Effector CD8-positive, alpha-beta T cell (primary cell): Measurements from ENCODE around the gene PHF2.

Experiments used
- DNase-seq: peaks from one replicate; lab custom pipeline; 2025; lab: John Stamatoyannopoulos, UW

Gene PHF2

GRCh38 chr9:93701494-93702218, 125.3 kb downstream of the PHF2 start:
- DNase-seq: no peak

GRCh38 chr9:93702261-93702660, 125.9 kb downstream of the PHF2 start:
- no peak for DNase-seq

- DNase-seq: no peak
Measured at GRCh38 chr9:93708289-93708986, 132.1 kb downstream of the PHF2 start.

- no peak for DNase-seq
Measured at GRCh38 chr9:93708987-93709302, 132.6 kb downstream of the PHF2 start.

GRCh38 chr9:93709600-93710369, 133.4 kb downstream of the PHF2 start:
- no peak for DNase-seq

GRCh38 chr9:93710370-93710723, 134.0 kb downstream of the PHF2 start:
- no peak for DNase-seq

- DNase-seq: no peak
Measured at GRCh38 chr9:93711002-93711401, 134.6 kb downstream of the PHF2 start.

- DNase-seq: no peak
Measured at GRCh38 chr9:93712896-93713295, 136.5 kb downstream of the PHF2 start.

- DNase-seq: no peak
Measured at GRCh38 chr9:93713716-93714115, 137.3 kb downstream of the PHF2 start.

GRCh38 chr9:93721417-93721965, 145.1 kb downstream of the PHF2 start:
- no peak for DNase-seq

GRCh38 chr9:93724852-93725251, 148.5 kb downstream of the PHF2 start:
- DNase-seq: no peak

- no peak for DNase-seq
Measured at GRCh38 chr9:93725382-93725781, 149.0 kb downstream of the PHF2 start.

- DNase-seq: no peak
Measured at GRCh38 chr9:93726147-93726546, 149.8 kb downstream of the PHF2 start.
